Brain pericyte (primary cell): ENCODE results near the gene POLR2F.

ENCODE experiments used
- DNase-seq: peaks from one replicate; pipeline ENCODE4 v3.0.0-alpha.2; 2012; ENCODE audit warnings: low read depth, low spot score

POLR2F gene

DNA sequence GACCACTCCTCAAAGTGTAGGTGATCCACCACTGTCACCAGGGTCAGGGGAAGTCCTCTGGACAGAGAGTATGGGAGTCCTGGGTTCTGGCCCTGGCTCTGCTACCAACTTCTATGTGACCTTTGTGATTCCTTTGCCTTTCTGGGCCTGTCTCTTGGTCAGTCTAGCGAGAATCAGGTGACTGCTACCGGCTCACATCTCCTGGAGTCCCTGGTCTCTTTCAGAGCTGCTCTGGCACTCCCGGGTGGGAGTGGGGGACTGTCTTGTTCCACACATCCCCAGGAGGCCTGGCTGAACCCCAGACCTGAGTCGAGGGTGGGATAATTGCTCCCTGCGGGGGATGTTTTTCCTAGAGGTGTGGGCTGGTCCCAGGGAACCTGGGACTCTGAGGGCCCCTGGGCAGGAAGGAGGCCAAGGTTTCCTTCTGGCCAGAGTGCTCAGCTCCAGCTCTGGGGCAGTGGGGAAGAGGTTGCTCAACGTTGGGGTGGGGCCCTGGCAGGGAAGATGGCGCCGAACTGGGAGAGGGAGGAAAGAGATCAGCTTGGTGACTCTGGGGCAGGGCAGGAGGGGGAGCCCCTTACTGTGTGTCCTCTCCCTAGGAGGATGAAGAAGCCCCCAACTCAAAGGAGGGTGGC, 28.8 kb downstream of the POLR2F start:
- DNase-seq = no peak

- no peak for DNase-seq
Observed at GRCh38 chr22:37982938-37983859, 29.7 kb downstream of the POLR2F start.

DNA sequence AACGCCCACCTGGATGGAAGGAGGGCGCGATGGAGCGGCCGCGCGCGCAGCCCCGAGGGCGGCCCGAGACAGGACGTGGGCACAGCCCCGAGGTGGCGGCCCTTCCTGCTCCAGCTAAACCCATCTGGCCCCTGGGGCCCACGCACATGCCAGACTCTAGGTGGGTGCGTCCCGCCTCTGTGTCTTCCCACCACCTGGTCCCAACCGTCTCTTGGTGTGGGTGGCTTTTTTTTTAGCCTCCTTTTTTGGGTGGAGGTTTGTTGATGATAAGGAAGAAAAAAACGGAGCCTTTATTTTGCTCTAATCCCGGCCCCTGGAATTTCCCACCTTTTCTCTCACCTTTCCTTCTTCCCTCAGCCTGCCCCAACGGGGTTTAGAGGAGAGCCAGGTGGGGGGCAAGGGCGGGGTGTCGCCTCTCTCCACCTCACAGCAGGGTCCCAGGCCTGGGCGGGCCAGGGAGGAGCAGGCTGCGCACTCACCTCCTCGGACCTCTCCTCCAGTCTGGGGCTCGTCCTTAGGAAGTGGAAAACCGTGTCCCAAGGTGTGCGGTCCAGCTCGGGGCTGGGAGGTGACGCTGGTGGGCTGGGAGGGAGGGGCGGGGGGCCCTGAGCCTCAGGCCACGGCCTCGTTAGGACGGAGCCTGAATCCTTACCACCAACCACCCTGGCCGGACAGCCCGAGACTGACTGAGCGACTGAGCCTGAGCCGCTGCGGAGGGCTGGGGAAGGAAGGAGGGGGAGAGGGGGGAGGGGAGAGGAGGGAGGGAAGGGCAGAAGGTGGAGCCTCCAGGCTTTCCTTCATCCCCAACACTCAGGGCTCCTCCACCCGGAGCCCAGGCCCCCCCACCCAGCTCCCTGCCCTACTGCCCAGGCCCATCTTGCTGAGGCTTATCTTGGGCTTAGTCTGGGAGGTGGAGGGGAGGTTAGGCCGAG, 30.6 kb downstream of the POLR2F start, which contains the start of gene SOX10:
SOX10 (minus strand) TSS at position 696 of the 932 bp plus-strand sequence. CDS start 771 bp downstream, outside the sequence.
- no peak for DNase-seq

GRCh38 chr22:37985050-37985585, 31.6 kb downstream of the POLR2F start:
- DNase-seq = no peak

GRCh38 chr22:37985751-37986281, 32.3 kb downstream of the POLR2F start:
- no peak for DNase-seq

DNA sequence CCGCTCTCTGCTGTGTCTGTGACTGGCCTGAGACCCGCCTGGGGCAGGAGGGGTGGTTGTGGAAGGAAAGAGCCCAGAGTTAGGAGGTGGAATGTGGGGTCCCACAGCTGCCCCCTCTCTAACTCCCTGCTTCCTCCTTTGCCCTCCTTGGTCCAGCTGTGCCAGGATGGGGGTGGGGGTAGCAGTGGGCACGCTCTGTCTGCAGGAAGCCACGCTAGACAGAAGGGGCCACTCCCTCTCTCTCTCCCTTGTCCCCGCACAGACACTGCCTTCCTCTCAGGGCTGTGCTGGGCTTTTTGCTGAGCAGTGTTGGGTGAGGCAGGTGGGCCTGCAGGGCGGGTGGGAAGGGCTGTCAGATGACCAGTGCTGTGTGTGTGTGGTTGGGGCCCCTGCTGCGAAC, 32.9 kb downstream of the POLR2F start:
- DNase-seq = no peak

DNA sequence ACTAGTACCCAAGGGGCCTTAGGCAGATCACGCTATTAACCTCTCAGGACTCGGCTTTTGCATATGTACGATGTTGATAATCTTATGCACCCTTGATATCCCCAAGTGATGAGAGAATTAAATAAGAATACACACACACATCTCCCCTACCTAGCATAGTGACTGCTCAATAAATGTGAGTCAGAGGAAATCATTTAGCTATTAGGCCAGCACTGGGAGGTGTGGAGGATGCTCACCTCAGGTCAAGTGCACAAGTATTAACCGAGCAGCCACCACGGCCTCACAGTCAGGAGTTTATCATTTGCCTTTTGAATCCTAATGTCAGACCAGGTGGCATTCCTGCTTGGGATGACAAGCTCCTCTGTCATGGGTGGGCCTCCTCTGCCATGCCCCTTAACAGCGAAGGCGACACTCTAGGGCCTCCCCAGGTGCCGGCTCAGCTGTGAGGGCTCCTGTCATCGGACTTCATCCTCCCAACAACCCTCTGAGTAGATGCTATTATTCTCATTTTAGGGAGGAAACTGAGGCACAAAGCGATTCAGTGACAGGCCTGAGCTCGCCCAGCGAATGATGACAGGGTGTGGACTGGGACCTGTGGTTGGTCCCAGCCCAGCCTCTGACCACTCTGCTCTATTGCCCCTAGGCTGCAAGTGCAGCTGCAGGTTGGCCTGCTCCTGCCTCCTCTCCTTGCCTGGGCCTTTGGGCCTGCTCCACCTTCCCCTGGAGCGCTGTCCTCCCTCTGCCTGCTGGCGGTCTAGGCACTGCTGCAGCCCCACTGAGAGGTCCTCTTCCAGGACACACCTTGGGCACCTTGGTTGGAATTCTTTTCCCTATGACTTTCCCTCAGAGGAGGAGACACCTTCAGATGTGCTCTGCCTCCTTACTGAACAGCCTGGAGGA, 35.9 kb downstream of the POLR2F start:
- DNase-seq = no peak

DNA sequence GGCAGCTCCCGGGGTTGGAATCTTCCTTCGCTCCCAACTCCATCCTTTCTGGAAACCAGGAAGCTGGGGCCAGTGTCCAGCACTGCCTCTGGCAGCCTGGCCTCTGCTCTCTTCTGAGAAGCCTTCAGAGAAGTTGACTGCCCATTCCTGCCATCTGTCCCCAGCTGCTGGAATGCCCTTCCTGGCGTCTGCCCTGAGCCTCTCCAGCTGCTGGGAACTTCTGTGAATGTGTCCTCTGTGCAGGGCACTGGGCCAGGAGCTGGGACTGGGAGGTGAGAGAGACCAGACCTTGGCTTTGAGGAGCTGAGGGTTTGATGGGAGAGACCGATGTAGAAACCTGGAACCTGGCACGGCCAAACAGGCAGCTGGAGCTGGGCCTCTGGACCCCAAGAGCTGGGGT, 36.8 kb downstream of the POLR2F start:
- DNase-seq = no peak

GRCh38 chr22:37990862-37991261, 37.4 kb downstream of the POLR2F start:
- DNase-seq = no peak

GRCh38 chr22:37991731-37992442, 38.4 kb downstream of the POLR2F start:
- no peak for DNase-seq

GRCh38 chr22:37994049-37994448, 40.5 kb downstream of the POLR2F start:
- no peak for DNase-seq

DNA sequence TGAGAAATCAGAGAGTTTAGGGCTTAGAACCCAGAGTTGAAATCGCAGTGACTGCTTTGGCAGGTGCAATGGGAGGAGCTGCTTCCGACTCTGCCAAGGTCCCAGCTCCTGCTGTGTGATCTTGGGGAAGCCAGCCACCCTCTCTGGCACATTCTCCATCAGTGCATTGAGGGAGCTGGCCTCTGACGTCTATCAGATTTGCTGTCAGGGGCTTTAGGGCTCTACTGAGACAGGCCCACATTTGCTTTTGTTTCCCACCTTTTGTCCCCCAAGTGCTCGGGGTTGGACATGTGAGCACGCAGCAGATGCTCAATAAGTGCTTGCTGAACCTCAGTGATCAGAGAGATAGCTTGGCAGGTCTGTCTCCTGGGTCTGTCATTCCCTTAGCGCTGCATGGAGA, 41.5 kb downstream of the POLR2F start:
- DNase-seq = no peak

DNA sequence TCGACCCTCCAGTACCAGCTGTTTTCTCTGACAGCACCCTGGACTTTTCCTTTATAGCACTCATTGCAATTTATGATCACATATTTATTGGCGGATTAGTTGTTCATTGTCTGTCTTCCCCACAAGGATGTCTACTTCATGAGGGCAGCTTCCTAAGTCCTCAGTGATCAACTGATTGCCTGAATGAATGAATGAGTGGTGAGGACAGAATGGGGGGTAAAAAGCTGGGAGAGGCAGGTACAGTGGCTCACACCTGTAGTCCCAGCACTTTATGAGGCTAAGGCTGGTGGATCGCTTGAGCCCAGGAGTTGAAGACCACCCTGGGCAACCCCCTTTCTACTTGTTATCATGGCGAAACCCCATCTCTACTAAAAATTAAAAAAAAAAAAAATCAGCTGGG, 42.0 kb downstream of the POLR2F start:
- DNase-seq = no peak

GRCh38 chr22:37996079-37996478, 42.6 kb downstream of the POLR2F start:
- DNase-seq = no peak

- no peak for DNase-seq
Observed at GRCh38 chr22:37996515-37997246, 43.2 kb downstream of the POLR2F start.

GRCh38 chr22:37998543-37998942, 45.0 kb downstream of the POLR2F start:
- DNase-seq = no peak

DNA sequence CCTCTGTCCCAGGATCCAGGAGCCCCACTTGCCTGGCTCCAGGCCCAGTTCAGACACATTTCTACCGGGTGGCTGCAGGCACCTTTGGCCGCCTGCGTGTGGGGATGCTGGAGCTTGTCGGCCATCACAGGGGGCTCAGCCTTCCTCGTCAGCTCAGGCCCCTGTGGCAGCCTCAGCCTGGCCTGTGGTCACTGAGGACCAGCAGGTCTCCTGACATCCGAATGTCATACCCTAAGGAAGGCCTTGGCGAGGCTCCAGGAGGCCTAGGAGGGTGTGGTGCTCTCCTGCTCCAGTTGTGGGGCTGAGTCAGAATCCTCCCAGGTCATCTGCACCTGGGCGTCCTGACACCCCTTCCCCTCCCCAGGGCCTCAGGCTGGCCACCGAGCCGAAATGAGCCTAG, 45.7 kb downstream of the POLR2F start:
- no peak for DNase-seq

DNA sequence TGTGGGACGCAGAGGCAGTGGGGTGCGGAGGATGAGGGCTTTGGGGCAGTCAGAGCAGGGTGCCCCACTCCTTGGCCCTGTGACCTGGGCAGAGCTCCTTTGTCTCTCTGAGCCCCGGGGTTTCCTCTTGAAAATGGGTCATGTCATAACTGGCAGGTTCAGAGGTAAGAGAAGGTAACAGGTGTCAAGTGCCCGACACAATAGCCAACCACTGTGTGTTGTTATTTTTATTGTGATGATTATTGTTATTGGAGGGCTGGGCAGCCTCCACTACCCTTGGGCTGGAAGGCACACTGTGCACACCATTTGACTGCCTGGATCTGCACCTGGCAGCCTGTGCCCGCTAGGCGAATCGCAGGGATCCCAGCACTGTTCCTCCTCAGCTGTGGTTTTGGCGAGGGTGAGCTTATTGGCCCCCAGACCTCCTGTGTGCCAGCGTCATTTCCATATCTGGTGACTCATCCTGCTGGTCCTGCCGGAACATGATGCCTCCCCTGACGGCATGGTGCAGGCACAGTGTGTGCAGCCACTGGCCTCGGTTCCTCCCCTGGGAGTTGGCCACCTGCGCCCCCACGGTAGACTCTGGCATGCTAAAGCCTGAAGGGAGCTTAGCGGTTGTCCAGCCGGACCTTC, 46.3 kb downstream of the POLR2F start:
- peak; percentile 27 for DNase-seq
